Activated T-cell treated with anti-CD3 and anti-CD28 coated beads for 48 hours (primary cell): ENCODE measurements around the gene RNF13.
"Not testable (repeated sequence)": the region's sequence is repeated elsewhere in the genome, so short reads cannot be mapped to it uniquely, and the experiment has no call there.

Experiments
- DNase-seq: peaks from one replicate; pipeline ENCODE4 v3.0.0-alpha.2; 2020; ENCODE audit warnings: low read depth

Gene RNF13

GRCh38 chr3:149957361-149958125 lies 144.5 kb downstream of the RNF13 start:
- DNase-seq, result no peak

- DNase-seq, result no peak
These were observed 145.3 kb downstream of the RNF13 start for GRCh38 chr3:149958171-149958796.

DNA sequence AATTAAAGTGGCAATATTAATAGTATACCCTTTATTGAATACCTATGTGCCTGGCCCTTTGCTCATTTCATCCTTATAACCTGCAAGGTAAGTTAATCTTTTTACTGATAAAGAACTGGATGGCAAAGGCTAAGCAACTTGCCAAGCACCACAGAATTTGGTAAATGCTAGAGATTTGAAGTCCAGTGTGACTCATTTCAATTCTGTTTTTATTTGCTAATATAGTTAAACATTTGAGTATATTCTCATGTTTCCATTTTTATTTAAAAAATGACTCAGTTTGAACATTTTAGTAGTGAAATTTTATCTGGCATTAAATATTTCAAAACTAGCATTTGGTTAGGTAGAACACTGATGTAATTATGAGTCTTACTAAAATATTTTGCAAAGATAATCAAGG lies 146.4 kb downstream of the RNF13 start:
- DNase-seq, result no peak

GRCh38 chr3:149963485-149963884 lies 150.5 kb downstream of the RNF13 start:
- no peak for DNase-seq

GRCh38 chr3:149964291-149964690 lies 151.3 kb downstream of the RNF13 start:
- no peak for DNase-seq

GRCh38 chr3:149965278-149965677 lies 152.3 kb downstream of the RNF13 start:
- no peak for DNase-seq

GRCh38 chr3:149967086-149967685 lies 154.2 kb downstream of the RNF13 start:
- DNase-seq, result no peak

DNA sequence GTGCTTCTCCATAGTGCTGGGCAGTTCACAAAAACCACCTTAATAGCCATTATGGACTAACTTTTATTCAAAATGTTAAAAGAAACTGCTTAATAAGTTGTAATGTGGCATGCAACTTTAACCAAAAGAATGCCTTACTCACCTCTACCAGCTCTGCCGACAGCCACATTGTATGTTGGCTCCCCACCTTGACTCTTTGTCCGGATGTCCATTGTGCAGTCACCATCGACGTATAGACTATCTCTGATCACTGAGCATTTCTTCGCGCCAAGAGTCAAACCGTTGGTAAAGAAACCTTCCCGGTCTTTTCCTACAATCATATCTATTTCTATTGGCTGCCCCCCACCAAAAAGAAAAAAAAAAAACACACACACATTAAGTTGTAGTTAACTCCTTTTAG lies 155.2 kb downstream of the RNF13 start:
- no peak for DNase-seq

- no peak for DNase-seq
These were observed 156.3 kb downstream of the RNF13 start for GRCh38 chr3:149969110-149969939.

- peak; percentile 54 for DNase-seq
These were observed 157.1 kb downstream of the RNF13 start for GRCh38 chr3:149969940-149970715.

- DNase-seq, result peak; percentile 31
These were observed 157.8 kb downstream of the RNF13 start, which contains the start of gene PFN2 for GRCh38 chr3:149970716-149971402. Gene PFN2 (minus strand): TSS chr3:149970895. CDS start chr3:149970856, 39 bp downstream.

- DNase-seq, result peak; percentile 6
These were observed 158.5 kb downstream of the RNF13 start for GRCh38 chr3:149971403-149972075.

DNA sequence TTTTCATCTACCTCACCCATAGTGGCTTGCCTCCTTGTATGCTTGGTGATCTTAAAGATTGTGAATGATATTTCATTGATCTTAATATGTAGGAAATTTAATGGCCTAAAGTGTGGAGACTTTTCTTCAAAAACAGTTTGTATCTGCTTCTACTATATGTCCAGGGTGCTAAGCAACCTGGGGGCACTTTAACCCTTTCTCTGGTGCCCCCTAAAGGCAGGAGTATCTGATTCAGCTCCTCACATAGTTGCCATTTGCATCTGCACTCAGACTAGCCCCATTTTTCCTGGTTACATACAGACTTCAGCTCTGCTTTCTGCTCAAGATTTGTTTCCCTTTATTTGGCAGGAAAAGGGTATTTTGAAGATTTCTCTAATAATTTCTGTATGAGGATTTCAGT lies 162.9 kb downstream of the RNF13 start:
- DNase-seq, result no peak

DNA sequence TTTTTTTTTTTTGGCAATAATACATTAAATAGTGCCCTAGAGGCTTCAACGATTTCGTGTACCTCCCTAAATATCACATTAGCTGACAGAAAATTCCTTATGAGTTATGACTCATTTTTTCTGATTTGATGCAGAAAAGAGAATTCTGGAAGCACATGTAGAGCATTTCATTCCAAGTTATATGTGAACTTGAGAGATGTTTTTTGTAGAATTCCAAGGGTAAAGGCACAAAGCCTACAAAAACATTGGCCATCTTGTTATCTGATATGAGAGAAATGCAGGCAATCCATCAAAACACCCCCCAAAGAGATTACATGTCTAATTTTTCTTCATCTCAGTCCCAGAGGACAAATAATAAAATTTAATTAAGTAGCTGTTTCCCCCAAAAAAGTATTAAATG lies 164.4 kb downstream of the RNF13 start:
- no peak for DNase-seq

DNA sequence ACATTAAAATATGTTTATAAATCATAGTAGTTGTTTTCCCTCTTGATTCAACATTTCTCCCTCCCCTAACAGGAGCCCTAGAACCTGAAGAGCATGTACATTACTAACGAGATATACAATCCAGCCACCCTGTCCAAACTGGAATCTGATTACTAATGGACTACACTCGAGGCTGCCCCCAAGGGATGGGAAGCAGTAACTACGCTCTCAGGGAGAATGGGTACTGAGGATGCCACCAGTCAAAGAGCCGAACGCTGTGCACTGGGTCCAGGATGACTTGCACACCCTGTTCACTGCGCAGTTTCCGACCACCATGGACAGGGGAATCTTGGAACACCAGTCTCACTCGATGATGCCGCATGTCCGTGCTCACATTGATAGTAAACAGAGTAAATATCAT lies 169.0 kb downstream of the RNF13 start:
- DNase-seq, result not testable (repeated sequence)

- not testable (repeated sequence) for DNase-seq
These were observed 170.0 kb downstream of the RNF13 start for GRCh38 chr3:149983053-149983452.

GRCh38 chr3:149983628-149984027 lies 170.6 kb downstream of the RNF13 start:
- no peak for DNase-seq

DNA sequence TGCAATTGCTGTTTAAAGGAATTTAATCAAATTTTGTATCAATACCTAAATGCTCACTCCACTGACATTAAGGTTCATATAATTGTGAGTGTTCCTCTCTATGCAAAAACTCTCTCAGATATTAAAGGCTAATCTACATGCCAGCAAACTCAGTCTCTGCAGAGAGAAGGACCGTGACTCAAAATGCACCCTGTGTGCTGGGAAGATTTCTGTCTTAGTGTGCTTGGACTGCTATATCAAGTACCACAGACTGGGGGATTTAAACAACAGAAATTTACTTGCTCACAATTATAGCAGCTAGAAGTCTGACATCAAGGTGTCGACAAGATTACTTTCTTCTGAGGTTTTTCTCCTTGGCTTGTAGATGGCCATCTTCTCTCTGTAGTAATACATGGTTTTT lies 176.3 kb downstream of the RNF13 start:
- no peak for DNase-seq

DNA sequence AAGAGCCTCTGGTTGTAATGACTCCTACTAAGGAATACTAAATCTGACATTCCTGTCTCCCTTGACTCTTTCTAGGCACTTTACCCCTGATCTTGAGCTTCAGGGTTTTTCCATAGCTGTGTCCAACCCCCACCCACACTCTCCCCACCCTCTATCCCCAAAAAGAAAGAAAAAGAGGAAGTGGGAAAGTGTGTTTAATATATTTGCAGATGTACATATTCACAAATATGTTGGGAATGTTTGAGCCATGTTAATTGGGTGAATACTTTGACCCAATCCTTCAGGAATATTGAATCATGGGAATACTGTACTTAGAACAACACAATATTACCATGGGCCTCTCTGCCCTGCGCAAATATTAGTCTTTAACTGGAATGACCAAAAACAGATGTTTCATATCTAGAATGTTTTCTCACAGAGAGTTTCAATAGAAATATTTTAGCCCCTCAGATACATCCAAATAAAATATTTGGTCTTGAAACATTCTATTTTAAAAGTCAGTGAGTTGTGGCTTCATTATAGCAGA lies 177.5 kb downstream of the RNF13 start:
- DNase-seq, result no peak

DNA sequence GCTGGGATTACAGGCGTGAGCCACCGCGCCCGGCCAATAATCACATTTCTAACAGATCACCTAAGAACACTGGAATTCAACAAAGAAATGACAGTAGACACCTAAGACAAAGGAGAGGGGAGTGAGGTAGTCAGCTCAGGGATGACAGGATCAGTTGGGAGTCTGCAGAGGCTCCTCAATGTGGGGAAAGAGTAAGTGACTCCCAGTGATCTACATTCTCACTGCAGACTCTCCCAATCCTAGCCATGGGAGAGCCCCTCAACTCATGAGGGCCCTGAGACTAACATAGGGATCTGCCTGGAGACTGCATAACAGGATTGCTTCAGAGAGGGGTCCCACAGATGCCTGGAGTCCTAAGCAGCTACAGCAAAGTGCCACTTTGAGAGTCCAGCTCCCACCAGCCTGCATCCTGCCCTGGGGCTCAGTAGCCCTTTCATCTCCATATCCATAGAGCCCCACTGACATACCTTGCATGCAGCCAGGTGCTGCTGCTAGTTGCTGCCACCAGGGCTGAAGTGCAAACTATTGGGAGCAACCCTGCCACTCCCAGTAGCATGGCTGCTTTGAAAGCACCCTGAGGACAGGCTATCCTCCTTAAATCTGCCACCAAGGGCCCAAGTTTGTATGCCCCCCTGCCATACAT lies 179.5 kb downstream of the RNF13 start:
- DNase-seq, result no peak
